Esophagus mucosa (tissue), 1 donor: ENCODE results near the gene FCGR2B. TPM values are rescaled to one million over a fixed set of nuclear protein-coding genes. Genes with fewer than 3 reads are reported as not detected.
"Not testable (repeated sequence)": the region's sequence is repeated elsewhere in the genome, so short reads cannot be mapped to it uniquely, and the experiment has no call there.

Experiments
- ATAC-seq: fragments of 200-7000 bp; cut with Tn5 transposase; one replicate; pipeline ENCODE4 v1.9.1; 2020
- total RNA-seq: library from RNA; stranded (reverse); gene quantifications from one replicate; pipeline ENCODE4 v1.2.4, GENCODE V29; 2023
- donor health status: DM: yes; HTN: yes; CAD: no.

The FCGR2B gene
- total RNA-seq, 1 donor from 2014 or later = 0.80 TPM

DNA sequence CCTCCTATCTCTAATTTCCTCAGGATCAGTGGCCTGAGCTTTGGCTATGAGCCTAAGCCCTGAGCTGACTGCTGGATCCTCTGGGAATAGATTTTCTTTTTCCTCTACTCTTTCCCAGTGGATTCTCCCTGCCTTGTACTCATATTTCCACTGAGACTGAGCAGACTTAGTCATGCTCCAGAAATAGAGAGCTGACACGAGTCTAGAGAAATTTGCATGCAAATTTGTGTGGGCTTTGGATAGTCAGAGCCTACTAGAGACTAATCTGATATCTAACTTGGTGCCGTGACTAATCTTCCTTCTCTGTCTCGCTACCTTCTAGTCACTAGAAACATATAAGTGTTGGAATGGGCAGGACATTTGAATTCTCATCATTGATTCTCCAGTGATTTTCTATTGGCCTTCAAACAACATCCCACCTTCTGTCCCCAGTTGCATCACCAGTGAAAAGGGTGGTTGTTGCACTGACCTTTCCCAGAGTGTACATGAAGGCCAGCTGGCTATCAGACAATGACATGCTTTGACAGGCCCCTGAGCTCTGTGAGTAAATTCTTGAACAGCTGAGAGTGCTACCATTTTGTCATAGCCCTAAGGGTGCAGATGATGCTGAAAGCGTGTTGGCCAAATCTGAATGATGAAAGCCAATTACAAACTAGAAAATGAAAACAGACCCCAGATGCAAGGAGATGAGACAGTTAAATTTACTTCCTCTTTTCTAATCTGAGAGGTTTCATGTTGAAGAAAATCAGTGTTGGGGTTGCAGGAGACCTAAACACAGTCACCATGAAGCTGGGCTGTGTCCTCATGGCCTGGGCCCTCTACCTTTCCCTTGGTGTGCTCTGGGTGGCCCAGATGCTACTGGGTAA, 43.8 kb downstream of the FCGR2B start, which contains the start of gene FCRLA:
Gene FCRLA, plus strand, starts transcription at position 748 of the 866 bp plus-strand sequence. Its CDS starts 36 bp downstream, at position 784.
- peak; percentile 36 for ATAC-seq

DNA sequence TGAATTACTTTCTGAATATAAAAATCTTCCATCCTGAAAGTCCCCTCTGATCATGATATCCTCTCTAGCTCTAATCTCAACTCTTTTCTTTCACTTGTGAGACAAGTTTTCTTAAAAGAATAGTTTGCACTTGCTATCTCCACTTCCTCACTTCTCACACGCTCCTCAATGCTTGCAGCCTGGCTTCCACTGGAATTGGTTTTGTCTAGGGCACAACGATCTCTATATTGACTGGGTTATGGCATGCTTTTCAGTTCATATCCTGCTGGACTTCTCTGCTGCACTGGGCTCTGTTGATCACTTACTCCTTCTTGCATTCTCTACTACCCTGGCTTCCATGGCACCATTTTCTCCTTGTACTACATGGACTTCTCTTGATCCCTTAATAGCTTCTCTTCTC, 44.6 kb downstream of the FCGR2B start:
- no peak for ATAC-seq

DNA sequence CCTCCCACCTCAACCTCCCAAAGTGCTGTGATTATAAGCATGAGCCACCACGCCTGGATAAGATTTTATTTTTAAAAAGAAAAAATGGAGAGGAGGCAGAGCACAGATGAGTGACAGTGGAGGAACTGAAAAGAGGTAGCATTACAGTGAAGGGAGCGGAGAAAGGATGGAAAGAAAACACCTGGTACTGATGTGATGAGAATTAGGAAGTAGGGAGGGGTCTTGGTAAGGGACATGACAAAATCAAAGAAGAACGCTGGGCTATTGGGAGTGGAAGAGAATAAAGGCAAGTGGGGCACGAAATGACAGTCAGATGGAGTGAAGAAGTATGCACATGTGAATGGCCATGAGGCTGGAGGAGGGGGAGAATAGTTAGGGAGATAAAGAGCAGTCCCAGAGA, 46.4 kb downstream of the FCGR2B start:
- ATAC-seq = no peak

DNA sequence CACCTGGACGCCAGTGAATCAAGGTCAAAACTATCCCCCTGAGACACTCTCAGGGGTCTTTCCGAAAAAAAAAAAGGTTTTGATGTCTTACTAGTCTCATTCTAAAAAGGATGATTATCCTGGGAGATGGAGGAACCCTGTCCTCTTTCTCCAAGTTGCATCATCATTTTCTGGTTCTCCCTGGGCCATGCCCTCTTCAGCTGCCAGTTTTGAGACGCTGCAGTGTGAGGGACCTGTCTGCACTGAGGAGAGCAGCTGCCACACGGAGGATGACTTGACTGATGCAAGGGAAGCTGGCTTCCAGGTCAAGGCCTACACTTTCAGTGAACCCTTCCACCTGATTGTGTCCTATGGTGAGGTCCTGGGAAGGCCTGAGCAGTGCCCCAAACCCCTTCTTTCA, 47.6 kb downstream of the FCGR2B start:
- no peak for ATAC-seq

DNA sequence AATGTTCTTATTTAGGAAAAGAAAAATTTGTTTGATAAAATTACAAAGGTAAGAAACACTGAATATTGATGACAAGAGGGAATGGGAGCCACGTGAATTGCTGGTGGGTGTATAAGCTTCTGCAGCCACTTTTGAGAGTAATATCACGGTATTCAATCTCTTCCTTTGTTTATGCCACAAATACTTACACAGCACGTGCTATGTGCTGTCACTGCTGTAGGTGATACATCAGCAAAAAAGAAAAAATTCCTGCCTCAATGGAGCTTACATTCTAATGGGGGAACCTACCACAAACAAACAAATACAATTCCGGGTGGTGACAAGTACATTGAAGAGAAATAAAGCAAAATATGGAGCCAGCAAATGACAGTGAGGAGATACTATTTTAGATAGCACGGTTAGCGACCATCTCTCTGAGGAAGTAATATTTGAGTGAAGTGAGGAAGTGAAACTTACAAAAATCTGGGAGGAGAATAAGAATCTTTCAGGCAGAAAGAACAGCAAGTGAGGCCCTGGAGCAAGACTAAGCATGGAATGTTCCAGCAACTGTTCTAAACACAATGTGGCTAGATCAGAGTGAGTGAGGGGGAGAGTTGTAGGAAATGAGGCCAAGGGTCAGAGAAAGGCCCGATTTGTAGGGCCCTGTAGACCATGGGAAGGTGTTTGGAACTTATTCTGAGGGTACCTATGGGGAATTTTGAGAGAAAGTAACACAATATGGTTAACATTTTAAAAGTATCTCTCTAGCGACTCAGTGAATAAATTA, 55.8 kb downstream of the FCGR2B start:
- ATAC-seq = no peak

DNA sequence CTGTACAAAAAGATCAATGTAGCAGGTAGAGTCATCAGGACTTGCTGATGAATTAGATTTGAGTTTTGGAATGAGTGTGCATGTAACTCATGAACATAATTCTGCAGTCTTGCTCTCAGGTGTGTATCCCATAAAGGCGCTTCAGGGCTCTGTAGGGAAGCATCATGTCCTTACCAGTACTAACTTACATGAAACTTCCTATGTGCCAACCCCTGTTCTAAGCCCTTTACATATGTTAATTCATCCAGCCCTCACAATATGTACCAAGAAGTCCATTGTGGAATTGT, 56.3 kb downstream of the FCGR2B start:
- no peak for ATAC-seq

DNA sequence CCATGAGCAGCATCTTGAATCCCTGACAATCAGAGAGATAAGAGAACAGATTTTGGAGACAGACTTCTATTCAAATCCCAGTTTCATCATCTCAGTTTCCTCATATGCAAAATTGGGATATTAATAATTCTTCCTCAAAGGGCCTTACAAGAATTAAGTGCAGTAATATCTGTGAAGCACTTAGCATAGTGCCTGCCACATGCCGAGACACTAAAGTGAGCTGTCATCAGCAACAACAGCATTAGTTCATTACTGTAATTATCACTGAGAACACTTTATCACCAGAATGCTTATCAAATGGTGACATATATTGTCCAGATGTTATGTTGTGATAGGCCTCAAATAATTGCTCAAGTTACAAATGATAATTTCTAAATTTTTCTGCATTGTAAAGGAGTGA, 57.5 kb downstream of the FCGR2B start:
- no peak for ATAC-seq

DNA sequence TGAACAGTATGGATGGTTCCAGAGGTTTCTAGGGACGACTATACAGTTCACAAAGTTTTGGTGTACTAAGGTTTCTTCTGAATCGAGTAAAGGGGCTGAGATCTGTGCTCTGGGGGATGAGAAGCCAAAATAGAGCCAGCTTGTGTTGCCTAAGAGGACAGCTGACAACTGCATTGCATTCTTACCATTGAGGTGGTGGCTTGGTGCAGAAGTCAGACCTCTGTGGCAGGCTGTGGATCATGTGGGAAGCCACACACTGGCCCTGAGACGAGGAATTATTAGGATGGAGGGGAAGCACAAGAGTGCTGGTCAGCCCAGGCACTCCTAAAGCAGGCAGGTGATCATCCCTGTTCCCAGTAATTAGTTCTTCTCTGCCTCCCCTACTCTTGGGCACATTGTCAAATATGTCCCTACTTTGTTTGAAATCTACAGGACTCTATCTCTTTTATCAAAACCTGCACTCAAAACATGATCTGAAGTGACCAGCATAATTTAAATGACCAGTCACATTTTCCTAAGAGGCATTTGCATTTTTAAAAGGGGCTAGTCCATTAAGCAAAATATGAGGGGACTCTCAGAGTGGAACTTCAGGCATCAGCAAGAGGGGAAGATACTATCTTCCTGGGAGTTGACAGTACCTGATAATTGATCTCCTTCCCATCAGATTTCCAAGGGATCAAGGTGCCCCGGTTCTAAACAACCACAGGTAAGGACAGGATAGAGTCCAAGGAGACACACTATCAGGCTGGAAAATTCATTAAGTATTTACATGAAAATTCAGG, 58.2 kb downstream of the FCGR2B start, which contains the start of gene FCRLB:
Gene FCRLB, plus strand, starts transcription at position 589 of the 782 bp plus-strand sequence. CDS start 1,129 bp downstream, outside the sequence.
- no peak for ATAC-seq

DNA sequence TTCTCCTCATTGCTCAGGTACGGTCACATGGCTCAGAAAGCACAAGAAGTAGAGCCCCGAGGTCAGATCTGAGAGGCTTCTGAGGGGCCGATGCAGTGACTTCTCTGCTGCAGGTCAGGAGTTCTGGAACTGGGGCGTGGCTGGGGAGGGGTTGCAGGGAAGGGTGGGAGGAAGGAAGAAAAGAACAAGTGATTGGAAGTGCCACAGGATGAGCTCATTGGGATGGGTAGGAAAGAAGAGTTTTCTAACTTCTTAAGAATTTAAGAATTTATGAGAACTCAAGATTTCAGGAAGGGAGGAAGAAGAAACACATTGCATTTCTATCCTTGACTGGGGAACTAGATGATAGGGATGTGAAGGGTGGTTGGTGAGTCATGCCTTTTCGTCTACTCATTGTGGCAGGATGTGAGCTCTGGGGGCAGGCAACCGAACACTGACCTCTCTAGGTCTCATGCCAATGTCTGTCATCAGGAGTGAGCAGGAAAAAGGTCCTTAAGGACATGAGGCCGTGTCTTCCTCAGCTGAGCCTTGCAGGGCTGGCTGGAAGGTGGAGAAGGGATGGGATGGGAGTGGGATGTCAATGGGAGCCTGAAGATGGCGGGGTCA, 58.9 kb downstream of the FCGR2B start:
- ATAC-seq = no peak

DNA sequence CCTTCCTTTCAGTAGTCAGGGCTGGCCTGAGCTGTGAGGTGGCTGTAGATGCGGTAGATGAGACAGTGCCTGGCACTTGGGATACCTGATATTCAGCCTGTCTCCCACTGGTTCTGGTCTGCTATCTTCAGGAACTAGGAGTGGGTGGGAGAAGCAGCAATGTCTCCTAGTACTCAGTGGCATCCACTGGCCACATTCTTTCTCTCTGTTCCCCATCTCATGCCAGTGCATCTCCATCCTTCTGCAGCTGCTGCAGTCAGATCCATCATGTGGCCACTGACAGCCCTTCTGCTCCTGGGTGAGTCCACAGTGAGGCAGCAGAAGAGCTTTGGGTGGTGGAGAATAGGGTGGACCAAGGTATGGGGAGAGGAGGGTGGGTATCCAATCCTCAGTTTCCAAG, 59.5 kb downstream of the FCGR2B start:
- ATAC-seq = no peak

DNA sequence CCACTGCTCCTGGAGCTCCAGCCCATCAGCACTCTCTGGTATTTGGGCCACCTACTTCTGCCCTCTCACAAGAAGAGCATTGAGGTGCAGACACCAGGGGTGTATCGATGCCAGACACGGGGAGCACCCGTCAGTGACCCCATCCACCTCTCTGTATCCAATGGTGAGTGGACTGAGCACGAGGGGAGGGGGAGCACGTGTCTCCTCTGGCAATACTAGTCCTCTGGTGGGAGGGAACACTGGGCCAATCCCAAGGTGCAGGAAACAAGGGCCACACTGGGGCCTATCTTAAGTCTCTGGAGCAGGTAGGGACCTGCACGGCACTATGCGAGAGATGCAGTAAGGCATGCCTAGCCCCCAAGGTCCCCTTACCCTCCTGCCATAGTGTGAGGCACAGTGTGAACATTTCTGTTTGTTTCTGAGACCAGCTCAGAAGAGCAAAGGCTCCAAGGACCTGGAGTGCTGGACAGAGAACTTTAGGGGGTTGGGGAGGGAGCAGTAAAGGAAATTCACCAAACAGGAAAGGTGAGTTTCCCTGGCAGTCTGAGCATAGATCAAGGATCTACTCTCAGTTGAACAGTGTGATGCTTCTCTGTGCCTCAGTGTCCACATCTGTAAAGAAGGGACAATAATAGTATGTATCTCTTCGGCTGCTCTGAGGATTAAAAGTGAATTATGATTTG, 60.7 kb downstream of the FCGR2B start:
- no peak for ATAC-seq

DNA sequence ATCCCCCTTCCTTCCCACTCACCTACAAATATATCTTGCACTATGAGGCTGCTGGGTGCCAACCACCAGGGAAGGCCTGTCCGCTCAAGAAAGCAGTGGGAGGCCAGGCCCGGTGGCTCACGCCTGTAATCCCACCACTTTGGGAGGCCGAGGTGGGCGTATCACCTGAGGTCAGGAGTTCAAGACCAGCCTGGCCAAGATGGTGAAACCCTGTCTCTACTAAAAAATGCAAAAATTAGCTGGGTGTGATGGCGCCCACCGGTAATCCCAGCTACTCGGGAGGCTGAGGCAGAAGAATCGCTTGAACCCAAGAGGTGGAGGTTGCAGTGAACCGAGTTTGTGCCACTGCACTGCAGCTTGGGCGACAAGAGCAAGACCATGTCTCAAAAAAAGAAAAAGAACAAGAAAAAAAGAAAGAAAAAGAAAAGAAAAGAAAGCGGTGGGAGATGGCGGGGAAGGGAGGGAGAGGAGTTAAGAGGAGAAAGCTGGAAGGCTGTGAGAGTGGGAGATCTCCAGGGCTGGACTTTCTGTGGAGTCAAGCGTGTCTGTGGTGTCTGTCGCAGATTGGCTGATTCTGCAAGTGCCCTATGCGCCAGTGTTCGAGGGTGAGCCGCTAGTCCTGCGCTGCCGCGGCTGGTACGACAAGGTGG, 62.4 kb downstream of the FCGR2B start:
- not testable (repeated sequence) for ATAC-seq

DNA sequence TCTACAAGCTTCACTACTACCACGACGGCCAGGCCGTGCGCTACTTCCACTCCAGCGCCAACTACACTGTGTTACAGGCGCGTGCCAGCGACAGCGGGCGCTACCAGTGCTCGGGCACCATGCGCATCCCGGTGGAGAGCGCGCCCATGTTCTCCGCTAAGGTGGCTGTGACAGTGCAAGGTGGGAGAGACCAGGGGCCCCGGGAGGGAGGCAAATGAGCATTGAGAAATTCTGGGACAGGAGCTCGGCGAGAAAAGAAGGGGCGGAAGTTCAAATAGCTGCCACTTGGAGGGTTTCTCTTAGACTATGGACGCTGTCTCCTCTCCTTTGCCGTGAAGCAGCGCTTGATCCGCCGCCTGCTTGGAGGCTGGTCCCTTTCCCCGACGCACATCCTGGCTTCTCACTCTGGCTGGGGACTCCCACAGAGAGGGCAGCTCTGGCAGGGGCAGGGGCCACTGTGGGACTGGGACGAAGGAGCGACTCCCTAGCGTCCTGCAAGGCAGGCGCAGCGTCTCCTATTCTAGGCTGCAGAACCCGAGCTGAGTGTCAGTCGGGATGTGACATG, 63.0 kb downstream of the FCGR2B start:
- ATAC-seq = peak; percentile 45

DNA sequence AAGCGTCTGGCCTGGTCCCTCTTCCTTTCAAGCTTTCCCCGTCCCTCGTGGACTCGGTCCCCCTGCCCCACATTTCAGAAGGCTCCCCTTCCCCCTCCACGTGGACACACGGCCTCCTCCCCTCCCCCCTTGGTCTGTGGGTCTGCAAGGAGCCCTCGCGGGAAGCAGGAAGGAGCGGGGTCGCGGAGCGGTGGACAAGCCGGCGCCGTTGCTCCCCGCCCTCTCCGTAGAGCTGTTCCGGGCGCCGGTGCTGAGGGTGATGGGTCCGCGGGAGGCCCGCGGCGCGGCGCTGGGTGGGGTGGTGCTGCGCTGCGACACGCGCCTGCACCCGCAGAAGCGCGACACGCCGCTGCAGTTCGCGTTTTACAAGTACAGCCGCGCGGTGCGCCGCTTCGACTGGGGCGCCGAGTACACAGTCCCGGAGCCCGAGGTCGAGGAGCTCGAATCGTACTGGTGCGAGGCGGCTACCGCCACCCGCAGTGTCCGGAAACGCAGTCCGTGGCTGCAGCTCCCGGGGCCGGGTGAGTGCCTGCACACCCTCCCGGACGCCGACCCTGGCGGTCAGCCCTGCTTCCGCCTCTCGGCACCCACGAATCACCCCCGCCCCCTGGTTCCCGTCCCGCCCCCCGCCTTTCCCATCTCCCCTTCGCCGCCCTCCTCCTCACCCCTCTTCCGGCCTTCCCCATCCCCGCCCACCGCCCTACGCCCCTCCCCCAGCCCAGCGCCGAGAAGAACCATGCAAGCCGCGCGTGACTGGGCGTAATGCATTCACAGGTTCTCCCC, 63.7 kb downstream of the FCGR2B start:
- ATAC-seq = peak; percentile 84

DNA sequence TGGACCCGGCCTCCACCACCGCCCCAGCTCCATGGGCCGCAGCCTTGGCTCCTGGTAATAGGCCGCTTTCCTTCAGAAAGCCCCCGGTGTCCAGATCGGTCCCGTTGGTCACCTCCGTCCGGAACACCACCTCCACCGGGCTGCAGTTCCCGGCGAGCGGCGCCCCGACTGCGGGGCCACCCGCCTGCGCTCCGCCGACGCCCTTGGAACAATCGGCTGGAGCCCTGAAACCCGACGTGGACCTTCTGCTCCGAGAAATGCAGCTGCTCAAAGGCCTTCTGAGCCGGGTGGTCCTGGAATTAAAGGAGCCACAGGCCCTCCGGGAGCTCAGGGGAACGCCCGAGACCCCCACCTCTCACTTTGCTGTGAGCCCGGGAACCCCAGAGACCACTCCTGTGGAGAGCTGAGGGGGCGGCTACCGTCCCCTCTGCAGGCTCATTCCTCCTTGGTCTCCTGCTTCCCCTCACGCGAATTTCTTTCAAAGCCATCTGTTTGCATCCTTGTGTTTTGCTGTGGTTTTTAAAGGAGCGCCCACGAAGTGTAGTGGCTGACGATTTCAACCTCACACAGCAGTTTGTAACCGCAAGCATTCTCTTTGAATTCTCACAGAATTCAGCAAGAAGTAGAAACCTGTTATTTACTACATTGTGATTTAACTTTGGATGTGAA, 64.4 kb downstream of the FCGR2B start:
- ATAC-seq = no peak
